PFSK-1 (cell line): ENCODE results near the gene FAT4.

Source experiments
- FOXP2 ChIP-seq: optimal IDR thresholded peaks from 2 replicates; pipeline ENCODE3; 2011; ENCODE audit warnings: borderline replicate concordance, control low read depth, inconsistent platforms; ENCODE audit not compliant: insufficient read depth; ENCODE audit errors: extremely low read length, extremely low read depth
- POLR2AphosphoS5 ChIP-seq: IDR thresholded peaks from 2 replicates; pipeline ENCODE4 v1.6.1; 2012; ENCODE audit warnings: low read depth, mild to moderate bottlenecking, control low read depth, low read length, moderate library complexity
- SIN3A ChIP-seq: IDR thresholded peaks from 2 replicates; pipeline ENCODE4 v1.6.1; 2012; ENCODE audit warnings: mild to moderate bottlenecking, low read length, moderate library complexity, borderline replicate concordance; ENCODE audit not compliant: insufficient read depth
- TAF1 ChIP-seq: IDR thresholded peaks from 2 replicates; pipeline ENCODE4 v1.6.1; 2012; ENCODE audit warnings: low read length, control low read depth, borderline replicate concordance; ENCODE audit not compliant: insufficient read depth
- TF ChIP-seq, protein P1 (sequence below), 2 experiments: IDR thresholded peaks; 2 replicates each; pipeline versions ENCODE4 v1.6.1 to v1.8.0; 2011 to 2012; ENCODE audit warnings: low read depth in 2 of 2, low read length in 2 of 2, control low read depth in 1 of 2, inconsistent platforms in 1 of 2, mild to moderate bottlenecking in 1 of 2, moderate library complexity in 1 of 2; ENCODE audit not compliant: insufficient read depth in 1 of 2

DNA sequence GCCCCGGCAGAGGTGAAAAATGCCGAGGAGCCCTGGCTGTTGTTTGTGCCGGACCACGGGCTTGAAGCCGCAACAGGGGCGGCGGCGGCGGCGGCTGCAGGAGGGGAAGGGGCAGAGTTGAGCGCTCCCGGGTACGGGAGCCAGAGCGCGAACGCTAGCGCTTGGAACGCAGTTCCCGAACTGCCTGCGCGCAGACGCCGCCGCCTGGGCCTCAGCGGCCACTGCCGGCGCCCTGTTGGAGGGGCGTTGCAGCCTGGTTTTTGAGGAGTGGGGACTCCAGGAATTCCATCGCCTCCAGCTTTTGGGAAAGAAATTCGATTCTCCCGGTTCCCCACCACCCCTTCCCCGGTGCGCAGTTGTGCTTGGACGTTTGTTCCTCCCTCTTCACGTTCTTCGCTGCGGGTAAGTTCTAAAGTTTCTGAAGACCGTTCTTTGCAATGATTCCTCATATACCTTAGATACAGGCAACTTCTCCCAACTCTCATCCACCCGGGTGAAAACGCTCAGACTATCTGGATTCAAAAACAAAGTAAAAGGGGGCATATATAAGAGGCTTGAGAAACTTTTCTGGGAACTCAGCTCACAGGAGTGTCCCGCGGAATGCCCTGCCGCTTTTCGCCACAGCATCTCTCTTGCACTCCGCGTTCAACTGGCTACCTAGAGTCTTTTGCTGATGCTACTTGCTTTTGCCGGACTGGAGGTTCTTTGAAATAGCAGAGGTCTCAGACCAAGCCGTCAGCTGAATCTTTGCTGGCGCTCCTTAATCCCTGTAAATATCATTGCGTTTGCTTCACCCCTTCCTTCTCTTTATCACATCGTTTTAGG is 1.0 kb downstream of the FAT4 start:
- TF ChIP-seq POLR2AphosphoS5 (no peak), SIN3A (no peak), TAF1 (no peak), FOXP2 (no peak)
- TF ChIP-seq, protein P1, sequence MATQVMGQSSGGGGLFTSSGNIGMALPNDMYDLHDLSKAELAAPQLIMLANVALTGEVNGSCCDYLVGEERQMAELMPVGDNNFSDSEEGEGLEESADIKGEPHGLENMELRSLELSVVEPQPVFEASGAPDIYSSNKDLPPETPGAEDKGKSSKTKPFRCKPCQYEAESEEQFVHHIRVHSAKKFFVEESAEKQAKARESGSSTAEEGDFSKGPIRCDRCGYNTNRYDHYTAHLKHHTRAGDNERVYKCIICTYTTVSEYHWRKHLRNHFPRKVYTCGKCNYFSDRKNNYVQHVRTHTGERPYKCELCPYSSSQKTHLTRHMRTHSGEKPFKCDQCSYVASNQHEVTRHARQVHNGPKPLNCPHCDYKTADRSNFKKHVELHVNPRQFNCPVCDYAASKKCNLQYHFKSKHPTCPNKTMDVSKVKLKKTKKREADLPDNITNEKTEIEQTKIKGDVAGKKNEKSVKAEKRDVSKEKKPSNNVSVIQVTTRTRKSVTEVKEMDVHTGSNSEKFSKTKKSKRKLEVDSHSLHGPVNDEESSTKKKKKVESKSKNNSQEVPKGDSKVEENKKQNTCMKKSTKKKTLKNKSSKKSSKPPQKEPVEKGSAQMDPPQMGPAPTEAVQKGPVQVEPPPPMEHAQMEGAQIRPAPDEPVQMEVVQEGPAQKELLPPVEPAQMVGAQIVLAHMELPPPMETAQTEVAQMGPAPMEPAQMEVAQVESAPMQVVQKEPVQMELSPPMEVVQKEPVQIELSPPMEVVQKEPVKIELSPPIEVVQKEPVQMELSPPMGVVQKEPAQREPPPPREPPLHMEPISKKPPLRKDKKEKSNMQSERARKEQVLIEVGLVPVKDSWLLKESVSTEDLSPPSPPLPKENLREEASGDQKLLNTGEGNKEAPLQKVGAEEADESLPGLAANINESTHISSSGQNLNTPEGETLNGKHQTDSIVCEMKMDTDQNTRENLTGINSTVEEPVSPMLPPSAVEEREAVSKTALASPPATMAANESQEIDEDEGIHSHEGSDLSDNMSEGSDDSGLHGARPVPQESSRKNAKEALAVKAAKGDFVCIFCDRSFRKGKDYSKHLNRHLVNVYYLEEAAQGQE (IDR thresholded peaks at IDR 0.05; ENCODE audit: insufficient read depth in 1 of 2, low read depth in 2 of 2, low read length in 2 of 2) = no peak
